HG03520 (cell line): ENCODE data around the gene CCDC88B.
"Not testable (repeated sequence)": the region's sequence is repeated elsewhere in the genome, so short reads cannot be mapped to it uniquely, and the experiment has no call there.

Experiments used
- ATAC-seq: cut with Tn5 transposase; IDR thresholded peaks from one replicate; pipeline ENCODE4 v1.9.1; 2021; ENCODE audit warnings: mild to moderate bottlenecking, moderate library complexity; ENCODE audit not compliant: unreplicated experiment

The CCDC88B gene

GRCh38 chr11:64321533-64321932 lies 18.5 kb upstream of the CCDC88B start:
- ATAC-seq = no peak

GRCh38 chr11:64322925-64323260 lies 17.1 kb upstream of the CCDC88B start:
- ATAC-seq = no peak

- ATAC-seq = no peak
Measured at GRCh38 chr11:64323373-64323772, 16.6 kb upstream of the CCDC88B start.

GRCh38 chr11:64323984-64324383 lies 16.0 kb upstream of the CCDC88B start:
- ATAC-seq = not testable (repeated sequence)

- no peak for ATAC-seq
Measured at GRCh38 chr11:64324692-64325469, 15.1 kb upstream of the CCDC88B start.

- no peak for ATAC-seq
Measured at GRCh38 chr11:64327375-64327774, 12.6 kb upstream of the CCDC88B start.

- no peak for ATAC-seq
Measured at GRCh38 chr11:64327993-64328392, 12.0 kb upstream of the CCDC88B start.

- ATAC-seq = no peak
Measured at GRCh38 chr11:64330888-64331287, 9.1 kb upstream of the CCDC88B start.

- ATAC-seq = no peak
Measured at GRCh38 chr11:64331569-64332371, 8.2 kb upstream of the CCDC88B start.

- ATAC-seq = no peak
Measured at GRCh38 chr11:64333556-64333955, 6.4 kb upstream of the CCDC88B start.

GRCh38 chr11:64334764-64335735 lies 5.0 kb upstream of the CCDC88B start:
- ATAC-seq = peak; percentile 78

- no peak for ATAC-seq
Measured at GRCh38 chr11:64337538-64338249, 2.3 kb upstream of the CCDC88B start.

GRCh38 chr11:64338716-64339115 lies 1.3 kb upstream of the CCDC88B start:
- ATAC-seq = no peak

- no peak for ATAC-seq
Measured at GRCh38 chr11:64339286-64339685, 718 bp upstream of the CCDC88B start.

- ATAC-seq = no peak
Measured at GRCh38 chr11:64340671-64341335, 799 bp downstream of the CCDC88B start.

GRCh38 chr11:64341429-64341828 lies 1.4 kb downstream of the CCDC88B start:
- no peak for ATAC-seq

GRCh38 chr11:64341851-64342791 lies 2.1 kb downstream of the CCDC88B start:
- ATAC-seq = peak; percentile 42

- no peak for ATAC-seq
Measured at GRCh38 chr11:64342869-64343745, 3.1 kb downstream of the CCDC88B start.
